Measurements from ENCODE around the gene NIPAL3.

The NIPAL3 gene

DNA sequence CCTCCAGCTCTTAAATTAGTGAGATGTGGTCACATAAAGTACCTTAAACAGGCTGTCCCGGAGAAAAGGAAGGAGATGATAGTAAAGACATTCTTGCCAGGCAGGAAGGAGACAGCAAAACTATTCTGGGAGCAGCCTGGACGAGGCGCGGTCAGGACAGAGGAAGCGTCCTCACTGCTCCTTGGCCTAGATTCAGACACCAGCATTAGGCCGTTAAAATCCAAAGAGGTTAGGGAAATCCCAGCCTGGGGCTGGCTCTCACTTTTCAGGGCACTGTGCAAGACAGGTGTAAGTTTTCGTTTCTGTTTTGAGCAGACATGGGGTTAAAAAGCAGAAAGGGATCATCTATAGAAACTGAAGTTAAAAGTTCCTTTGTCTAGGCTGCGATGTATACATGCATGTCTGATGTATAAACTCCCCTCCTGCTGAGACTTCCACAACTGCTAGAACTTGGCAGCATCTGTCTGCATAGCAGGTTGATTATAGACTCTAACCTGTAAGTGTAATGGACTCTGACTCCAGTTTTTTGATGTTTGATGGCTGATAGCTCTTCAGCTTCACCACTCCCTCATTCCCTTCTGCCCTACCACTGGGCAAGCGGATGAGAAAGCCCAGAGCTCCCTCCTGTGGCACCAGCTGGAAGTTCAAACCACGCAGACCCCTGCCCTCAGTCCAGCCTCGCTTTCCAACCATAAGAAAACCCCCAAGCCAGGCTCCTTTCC is 23.6 kb upstream of the NIPAL3 start:
- DNase-seq = peak; percentile 54 to 57

DNA sequence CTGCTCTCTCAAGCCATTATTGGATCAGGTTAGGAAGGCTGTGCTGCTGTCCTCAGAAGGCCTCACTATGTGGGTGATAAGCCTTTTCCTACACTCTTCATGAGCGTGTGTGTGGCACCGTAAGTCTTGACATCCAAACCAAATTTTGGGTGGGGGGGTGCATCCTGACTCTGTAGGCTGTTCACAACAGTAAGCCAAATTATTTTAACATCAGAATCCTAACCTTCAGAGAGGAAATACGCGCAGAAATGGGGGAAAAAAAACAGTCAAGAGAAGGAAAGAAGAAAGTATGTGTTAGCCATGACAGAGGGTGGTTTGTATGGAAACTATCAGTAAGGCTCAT is 23.0 kb upstream of the NIPAL3 start:
- no peak for DNase-seq

DNA sequence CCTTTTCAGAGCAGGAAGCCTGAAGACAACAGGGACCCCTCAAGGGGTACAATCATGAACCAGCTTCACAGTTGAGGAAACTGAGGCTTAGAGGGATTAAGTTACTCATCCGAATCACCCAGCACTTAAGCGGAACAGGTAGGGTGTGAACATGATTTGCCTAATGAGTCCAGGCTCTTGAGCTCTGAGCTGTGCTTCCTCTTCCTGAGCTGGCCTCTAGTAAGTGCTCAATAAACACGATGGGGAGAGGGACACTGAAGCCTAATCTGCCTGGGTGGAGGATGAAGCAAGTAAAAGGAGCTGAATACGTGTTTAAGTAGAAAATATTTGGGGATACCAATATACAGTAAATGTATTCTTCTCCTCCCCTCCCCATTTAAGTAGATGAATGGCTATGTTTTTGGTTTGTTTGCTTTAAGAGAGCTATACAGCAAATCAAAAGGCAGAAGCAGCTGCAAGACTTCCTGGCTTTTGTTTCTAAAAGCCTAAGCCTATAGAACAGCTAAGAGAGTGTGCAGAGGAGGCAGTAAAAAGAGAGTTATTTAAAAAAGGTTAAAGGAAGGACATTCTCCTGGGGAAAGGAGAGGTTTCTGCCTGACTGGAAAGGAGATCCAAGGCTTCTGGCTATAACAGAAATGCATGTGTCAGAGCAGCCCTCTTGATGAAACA is 22.5 kb upstream of the NIPAL3 start:
- DNase-seq = no peak

DNA sequence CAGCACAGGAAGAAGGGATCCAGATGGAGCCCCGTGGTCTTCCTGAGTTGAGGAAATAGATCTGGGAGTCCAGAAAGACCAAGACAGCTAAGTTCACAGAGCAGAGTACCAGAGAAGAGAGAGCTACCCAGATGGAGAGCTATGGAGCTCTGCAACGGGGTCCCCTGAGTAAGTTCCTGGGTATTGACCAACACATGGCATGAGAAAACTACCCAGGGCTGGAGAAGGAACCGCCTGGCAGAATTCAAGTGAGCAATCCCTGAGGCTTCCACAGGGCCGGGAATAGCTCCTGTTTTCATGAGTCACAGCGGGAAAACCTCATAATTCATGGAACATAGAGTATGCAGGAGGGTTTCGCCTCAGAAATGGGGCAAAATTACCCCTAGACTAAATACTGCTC is 21.7 kb upstream of the NIPAL3 start:
- DNase-seq = no peak

DNA sequence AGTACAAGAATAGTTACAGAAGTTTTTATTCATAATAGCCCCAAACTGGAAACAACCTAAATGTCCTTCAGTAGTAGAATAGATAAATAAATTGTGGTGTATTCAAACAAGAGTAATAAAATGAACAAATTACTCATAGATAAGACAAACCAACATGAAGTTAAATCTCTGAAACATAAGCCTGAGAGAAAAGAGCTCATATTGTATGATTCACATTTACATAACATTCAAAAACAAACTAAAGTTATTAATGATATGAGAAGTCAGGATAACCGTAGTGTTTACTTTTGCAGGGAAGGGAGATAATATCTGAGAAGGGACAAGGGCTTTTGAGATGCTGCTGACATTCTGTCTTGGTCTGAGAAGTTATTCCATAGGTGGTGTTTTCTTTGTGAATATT is 15.5 kb upstream of the NIPAL3 start:
- no peak for DNase-seq

DNA sequence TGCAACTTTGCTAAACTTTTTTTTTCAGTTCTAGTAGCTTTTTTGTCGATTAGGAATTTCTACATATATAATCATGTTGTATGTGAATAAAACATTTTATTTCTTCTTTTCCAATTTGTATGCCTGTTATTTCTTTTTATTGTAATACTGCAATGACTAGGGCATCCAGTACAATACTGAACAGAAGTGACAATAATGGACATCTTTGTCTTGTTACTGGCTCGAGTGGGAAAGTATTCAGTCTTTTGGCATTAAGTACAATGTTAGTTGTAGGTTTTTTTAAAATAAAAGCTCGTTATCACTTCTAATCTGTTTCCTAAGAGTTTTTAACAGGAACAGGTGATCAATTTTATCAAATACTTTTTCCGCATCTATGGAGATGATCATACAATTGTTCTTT is 11.8 kb upstream of the NIPAL3 start:
- no peak for DNase-seq

DNA sequence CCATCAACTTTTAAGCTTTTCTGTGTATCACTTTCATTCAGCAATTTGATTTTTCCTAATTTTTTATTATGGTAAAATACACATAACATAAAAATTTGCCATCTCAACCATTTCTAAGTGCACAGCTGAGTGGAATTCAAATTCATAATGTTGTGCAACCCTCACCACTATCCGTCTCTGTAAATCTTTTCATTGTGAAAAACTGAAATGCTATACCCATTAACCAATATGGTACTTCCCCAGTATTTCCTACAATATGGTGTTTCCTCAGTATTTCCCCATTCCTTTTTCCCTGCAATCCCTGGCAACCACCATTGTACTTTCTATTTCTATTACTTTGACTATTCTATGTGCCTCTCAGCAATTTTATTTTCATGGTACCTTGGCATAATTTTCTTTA is 8.8 kb upstream of the NIPAL3 start:
- DNase-seq = no peak

DNA sequence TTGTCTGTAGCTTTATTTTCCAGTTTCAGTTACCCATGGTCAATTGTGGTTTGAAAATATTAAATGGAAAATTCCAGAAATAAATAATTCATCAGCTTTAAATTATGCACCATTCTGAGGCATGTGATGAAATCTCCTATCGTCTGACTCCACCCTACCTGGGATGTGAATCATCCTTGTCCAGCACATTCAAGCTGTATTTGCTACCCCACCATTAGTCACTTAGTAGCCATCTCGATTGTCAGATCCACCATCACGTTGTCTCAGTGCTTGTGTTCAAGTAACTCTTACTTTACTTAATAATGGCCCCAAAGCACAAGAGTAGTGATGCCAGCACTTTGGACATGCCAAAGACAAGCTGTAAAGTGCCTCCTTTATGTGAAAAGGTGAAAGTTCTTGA is 6.1 kb upstream of the NIPAL3 start:
- DNase-seq = no peak

DNA sequence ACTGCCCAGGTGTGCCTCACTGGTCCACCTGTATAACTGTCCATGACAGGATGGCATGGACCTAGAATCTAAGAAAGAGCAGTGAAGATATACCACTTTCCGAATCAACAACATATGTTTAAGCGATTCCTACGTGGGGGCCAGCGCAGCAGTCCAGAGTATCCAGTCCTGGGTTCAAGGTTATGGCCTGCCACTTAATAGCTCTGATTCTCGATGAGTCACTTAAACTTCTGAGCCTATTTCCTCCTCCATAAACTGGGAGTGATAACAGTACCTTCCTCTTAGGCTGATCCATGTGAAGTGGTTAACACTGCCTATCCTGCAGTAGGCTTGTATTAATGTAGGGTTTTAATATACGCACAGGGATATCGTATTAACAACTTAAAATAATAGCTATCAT is 4.9 kb upstream of the NIPAL3 start:
- no peak for DNase-seq

DNA sequence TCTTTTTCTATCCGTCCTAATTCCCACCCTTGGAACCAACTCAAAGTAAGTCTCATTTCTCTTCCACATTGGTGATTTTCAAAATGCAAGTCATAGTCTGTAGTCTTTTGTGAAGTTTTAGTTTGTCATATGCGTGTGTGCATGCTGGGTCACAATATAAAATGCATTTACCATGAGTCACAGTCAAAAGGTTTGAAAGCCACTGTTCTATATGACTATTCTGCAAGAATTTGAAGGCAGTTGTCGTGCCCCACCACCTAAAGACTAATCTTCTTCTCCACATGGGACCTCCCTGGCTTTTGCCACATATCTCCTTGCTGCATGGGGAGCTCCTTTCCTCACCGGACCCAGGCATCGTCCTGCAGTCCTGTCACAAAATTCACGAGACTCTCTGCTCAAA is 3.6 kb upstream of the NIPAL3 start:
- no peak for DNase-seq

DNA sequence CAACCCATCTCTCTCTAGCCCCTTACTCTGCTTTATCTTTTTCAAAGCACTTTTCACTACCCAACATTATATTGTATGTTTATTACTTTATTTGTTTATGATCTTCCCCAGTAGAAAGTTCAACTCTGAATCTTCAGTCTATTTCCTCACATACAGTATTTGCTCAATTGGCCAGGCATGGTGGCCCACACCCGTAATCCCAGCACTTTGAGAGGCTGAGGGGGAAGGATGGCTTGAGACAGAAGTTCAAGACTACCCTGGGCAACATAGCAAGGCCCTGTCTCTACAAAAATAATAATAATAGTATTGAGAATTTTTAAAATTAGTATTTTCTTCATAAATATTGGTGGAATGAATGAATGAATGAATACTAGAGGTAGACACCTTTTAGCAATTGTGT is 3.2 kb upstream of the NIPAL3 start:
- no peak for DNase-seq

DNA sequence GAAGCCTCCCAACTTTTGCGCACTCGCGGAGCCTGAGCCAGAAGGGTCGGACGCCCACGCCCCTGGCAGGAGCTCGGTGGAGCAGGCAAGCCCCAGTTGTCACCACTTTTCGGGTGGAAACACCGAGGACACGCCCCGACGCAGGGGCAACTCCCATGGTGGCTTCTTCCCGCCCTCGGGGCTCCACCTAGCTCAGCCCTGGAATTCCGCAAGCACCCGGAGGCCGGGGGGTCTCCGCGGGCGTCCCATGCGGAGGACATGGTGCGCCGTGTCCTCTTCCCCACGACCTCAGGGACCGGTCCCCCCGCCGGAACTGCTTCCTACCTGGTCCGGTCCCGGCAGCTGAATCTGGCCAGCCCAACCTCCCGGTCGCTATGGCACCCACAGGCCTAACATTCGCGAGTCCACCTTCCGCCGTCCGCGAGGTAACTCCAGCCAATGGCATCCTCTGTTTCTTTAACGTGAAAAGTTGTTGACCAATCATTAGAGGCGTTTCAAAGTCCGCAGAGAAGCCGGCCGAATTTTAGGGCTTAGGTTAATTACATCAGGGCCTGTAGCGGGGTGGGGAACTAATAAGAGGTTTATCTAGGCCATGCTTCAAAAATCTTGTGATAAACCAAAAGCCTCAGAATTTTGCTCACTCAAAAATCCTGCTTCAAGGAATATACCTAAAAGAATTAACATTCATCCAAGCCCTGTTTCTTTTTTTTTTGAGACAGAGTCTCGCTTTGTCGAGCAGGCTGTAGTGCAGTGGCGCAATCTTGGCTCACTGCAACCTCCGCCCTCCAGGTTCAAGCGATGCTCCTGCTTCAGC is 2.0 kb upstream of the NIPAL3 start, which contains the start of gene STPG1:
STPG1 (minus strand) TSS at position 433 of the 814 bp plus-strand sequence. CDS start 12,394 bp downstream, outside the sequence.
- DNase-seq = peak; percentile 57 to 58

DNA sequence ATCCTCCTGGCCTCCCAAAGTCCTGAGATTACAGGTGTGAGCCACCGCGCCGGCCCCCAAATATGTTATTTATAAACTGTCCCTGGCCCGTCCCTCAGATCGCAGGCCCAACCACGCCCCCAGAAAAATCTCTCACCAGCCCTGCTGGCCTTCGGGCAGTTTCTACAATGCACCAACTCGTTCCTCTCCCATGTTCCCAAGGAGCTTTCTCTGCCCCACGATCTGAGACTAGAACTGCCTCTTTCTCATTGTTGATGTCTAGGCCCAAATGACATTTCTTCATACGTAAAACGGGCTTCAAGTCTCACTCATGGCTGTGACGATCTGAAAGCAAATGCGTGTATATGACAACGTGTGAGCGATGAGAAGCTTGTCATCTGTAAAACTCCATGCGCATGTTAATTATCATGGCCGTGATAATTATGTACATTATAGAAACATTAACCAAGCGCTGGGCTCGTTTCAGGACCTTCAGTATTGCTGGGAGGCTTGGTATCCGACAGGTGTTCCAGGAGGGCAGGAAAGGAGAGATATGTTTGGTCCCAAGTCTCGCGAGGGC is 748 bp upstream of the NIPAL3 start:
- no peak for DNase-seq

DNA sequence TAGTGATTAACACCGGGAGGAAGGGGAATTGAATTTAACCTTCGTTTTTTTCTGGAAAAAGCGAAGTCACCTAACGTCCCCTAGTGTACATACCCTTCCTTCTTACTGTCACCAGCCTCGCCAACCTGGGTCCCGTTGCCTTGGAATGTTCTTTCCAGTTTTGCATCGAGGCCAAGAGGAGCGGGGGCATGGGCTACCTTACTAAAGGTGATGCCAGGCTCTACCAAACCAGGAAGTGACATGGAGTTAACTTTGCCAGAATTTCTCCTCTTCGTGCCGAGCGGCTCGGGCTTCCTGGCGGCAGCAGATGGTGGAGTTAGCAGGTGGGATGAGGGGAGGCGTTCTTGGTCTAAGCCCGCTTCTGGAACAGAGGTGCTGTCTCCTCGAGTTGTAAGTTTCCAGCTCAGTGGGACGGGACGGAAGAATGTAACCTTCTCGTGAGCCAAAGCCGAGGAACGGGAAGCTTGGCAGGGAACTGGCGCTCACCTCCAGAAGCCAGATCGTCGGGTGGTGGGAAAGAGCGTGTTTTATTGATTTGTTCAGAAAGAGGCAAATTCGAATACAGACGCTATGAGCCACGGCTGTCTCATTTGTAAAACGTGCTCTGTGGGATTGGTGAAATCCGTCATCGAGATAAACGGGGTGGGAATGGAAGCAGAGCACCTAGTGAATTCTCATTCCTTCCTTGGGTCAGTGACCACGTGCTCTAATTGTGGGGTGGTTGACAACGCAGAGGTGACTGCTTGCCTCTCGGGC is 486 bp downstream of the NIPAL3 start:
- no peak for DNase-seq

DNA sequence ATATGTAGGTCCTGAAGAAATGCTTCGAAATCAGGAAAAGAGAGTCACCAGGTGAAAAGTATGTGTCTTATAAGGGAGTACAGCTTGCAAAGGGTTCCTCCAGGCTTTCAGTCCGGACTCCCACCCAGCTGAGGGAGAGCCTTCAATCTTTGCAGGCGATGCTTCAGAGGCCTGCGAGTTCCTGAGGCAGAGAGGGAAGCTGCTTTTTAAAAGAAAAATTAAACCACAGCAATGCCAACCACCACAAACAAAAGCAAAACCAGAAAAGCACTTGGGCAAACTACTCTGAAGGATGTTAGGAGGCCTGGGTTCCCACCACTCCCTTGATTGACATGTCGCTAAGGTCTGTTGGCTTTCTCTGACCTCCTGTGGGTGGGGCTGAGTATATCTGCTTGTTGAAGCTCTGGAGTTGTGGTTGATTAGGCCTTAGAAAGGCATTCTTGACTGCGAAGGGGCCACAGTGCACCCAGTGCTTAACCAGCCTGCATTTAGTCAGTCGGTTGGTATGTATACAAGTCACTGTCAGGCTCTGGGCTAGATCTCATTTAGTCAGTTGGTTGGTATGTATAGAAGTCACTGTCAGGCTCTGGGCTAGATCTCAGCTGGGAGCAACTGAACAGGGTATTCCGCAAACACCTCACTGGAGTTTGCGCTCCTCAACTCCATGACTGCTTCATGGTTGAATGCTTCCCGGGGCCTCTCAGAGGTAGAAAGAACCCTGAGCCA is 1.2 kb downstream of the NIPAL3 start:
- DNase-seq = no peak

DNA sequence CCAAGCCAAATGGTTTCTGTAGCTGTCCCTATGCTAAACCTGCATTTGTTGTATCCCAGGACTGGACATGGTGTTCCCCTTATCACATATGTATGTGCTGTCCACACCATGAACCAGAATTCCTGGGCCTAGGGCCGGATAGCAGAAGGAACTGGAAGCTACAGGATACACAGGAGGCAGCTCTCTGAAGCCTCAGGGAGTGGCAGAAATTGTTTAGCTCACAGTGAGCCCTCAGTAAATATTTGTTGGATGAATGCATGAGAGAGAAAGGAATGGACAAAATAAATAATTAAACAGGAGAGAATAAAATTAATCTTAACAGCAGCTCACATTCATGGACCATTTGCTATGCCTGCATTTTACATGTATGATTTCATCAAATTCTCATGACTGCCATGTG is 2.1 kb downstream of the NIPAL3 start:
- DNase-seq = no peak

DNA sequence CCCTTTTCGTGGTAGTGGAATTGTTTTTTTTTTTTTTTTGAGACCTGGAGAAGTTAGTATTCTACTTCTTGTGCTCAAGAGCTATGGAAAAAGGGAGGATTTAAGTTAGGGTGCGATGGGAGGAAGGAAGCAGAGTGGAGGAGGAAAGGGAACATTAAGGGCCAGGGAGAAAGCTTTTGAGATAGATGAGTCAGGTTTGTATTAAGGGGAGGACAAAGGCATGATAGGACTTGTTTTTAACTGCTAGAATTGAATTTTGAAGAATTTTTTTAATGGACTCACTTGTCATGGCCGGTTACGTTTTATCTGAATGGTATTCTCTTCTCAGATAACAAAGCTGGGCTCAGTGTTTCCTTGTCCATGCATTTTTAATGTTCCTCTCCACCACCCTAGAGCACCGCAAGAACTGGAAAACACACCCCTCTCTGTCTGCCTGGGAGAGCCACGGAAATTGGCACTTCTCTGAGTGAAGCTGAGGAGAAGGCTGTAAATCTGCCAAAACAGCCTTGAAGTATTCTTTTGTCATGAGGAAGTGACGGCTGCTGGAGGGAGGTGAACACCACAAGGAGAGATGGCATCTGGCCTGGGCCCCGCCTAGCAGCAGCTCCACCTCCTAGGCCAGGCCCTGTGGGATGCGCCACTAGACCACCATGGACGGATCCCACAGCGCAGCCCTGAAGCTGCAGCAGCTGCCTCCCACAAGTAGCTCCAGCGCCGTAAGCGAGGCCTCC is 3.5 kb downstream of the NIPAL3 start:
- no peak for DNase-seq

DNA sequence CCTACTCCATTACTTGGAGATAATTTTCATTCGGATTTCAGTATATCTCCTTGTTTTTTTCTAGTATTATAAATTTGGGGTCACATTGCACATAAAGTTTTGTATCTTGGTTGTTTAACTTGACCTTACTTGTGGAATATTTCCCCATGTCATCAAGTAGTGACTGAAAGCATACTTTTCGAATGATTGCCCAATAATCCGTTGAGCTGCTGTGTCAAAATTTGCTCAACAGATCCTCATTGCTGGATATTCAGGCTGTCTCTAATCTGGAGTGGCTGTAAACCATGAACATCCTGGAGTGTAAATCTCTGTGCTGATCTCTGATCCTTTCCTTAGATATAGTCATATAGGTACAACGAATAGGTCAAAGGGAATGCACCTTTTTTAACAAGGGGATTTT is 4.9 kb downstream of the NIPAL3 start:
- no peak for DNase-seq

DNA sequence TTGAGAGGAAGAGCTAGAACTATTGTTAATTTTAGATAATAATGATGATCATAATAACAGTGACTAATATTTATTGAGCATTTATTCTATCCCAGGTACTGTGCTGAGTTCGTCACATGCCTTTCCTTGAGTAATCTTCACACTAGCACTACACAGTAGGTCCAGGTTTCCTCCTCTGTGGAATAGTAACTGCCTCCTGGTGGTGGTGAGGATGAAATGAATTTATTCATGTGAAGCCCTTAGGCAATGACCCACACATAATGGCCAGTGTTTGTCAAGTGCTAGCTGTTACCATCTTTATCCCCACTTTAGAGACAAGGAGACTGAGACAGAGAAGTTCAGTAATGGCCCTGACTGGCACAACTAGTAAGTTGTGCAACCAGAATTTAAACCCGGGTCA is 5.9 kb downstream of the NIPAL3 start:
- DNase-seq = no peak

DNA sequence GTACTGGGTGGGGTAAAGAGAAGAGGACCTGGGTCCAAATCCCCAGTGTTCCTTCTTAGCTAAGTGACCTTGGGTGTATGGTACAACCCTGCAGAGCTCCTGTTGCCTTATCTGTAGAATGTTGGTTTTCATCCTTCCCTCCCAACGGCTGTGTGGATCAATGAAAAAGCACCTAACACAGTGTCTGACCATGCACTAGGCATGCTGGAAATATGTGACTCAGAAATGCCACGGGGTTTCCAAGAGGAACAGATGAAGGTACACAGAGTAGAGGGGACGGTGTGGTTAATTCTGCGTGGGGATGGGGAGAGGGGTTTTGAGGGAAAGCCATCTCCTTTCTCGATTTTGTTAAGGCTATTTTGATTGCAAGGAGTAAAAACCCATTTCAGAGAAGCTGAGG is 8.6 kb downstream of the NIPAL3 start:
- DNase-seq = no peak

DNA sequence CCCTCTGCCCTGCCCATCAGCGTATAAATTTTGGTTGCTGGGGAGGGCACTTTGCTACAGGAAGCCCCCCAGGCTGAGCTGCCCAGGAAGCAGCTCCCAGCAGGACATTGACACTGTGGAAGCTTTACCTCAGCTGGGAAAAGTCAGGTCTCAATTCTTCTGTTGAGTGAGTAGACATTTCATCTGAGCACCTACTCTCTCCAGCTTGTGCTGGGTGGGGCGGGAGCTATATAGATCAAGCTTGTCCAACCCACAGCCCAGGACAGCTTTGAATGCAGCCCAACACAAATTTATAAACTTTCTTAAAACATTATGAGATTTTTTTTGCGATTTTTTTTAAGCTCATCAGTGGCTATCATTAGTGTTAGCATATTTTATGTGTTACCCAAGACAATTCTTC is 9.4 kb downstream of the NIPAL3 start:
- no peak for DNase-seq

DNA sequence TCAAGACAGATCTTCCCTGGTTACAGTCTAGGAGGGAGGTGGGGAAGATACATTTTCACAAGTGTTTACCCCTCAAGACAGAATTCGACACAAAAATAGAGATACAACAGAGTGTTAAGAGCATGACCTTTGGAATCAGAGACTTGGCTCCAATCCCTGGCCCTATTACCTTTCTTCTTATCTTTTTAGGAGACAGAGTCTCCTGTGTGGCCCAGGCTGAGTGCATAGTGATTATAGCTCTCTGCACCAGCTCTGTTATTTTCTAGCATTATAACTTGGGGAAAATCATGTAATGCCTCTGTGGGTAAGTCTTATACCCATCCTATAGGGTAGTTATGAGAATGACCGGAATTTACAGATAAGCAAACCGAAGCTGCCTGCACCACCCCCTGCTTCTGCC is 9.8 kb downstream of the NIPAL3 start:
- DNase-seq = no peak

Data from activated CD4-positive, alpha-beta T cell treated with anti-CD3 and anti-CD28 coated beads, Interleukin-2, amount 50 U/mL, for 4 hours (primary cell).